HepG2 (cell line): Measurements from ENCODE around the gene ADRM1.

Source experiments
- AGO1 ChIP-seq: fragments of 200-400 bp; formaldehyde crosslinking; IDR thresholded peaks from 2 replicates; pipeline ENCODE4 v1.6.1; 2017; ENCODE audit warnings: mild to moderate bottlenecking, low read depth, low read length, moderate library complexity; ENCODE audit not compliant: poor library complexity, severe bottlenecking
- ARHGAP35 ChIP-seq: sonication (generic); formaldehyde crosslinking; IDR thresholded peaks from 2 replicates; pipeline ENCODE4 v1.9.0; 2022; ENCODE audit warnings: mild to moderate bottlenecking, inconsistent platforms, moderate library complexity, missing genetic modification reagents, borderline replicate concordance
- CEBPB ChIP-seq: IDR thresholded peaks from 2 replicates; pipeline ENCODE4 v1.6.1; 2011; ENCODE audit warnings: low read depth, low read length, improper control_type of control experiment, borderline replicate concordance
- FOXA1 ChIP-seq, 2 experiments: fragments of 450-650 bp in 1 of 2; sonication (generic) in 1 of 2; formaldehyde crosslinking in 1 of 2; IDR thresholded peaks; 2 replicates each; pipeline versions ENCODE4 v1.4.0 to v1.6.1; 2016 to 2020; ENCODE audit warnings: missing genetic modification reagents in 1 of 2
- HMG20B ChIP-seq: conservative IDR thresholded peaks from 2 replicates; pipeline ENCODE4 v1.6.1; 2016; ENCODE audit warnings: missing genetic modification reagents, missing compliant biosample characterization
- RORA ChIP-seq: sonication (generic); formaldehyde crosslinking; IDR thresholded peaks from 2 replicates; pipeline ENCODE4 v1.5.0; 2020; ENCODE audit warnings: mild to moderate bottlenecking, missing genetic modification reagents, moderate library complexity
- SMARCC2 ChIP-seq: fragments of 450-650 bp; IDR thresholded peaks from 2 replicates; pipeline ENCODE4 v1.6.1; 2017; ENCODE audit warnings: antibody characterized with exemption, mild to moderate bottlenecking
- ZBTB21 ChIP-seq: sonication (generic); formaldehyde crosslinking; IDR thresholded peaks from 2 replicates; pipeline ENCODE4 v1.4.0; 2020; ENCODE audit warnings: missing genetic modification reagents
- ZNF136 ChIP-seq: sonication (generic); formaldehyde crosslinking; IDR thresholded peaks from 2 replicates; pipeline ENCODE4 v1.8.1; 2022; ENCODE audit warnings: low read depth, mild to moderate bottlenecking, moderate library complexity, missing genetic modification reagents
- ZNF83 ChIP-seq: sonication (generic); formaldehyde crosslinking; IDR thresholded peaks from 2 replicates; pipeline ENCODE4 v1.4.0; 2020; ENCODE audit warnings: missing genetic modification reagents, mild to moderate bottlenecking, borderline replicate concordance
- ZSCAN30 ChIP-seq: sonication (generic); formaldehyde crosslinking; IDR thresholded peaks from 2 replicates; pipeline ENCODE4 v1.5.0; 2020; ENCODE audit warnings: mild to moderate bottlenecking, missing genetic modification reagents
- TF ChIP-seq, protein P1 (sequence below): sonication (generic); formaldehyde crosslinking; IDR thresholded peaks from 2 replicates; pipeline ENCODE4 v1.4.0; 2020; ENCODE audit warnings: missing genetic modification reagents, borderline replicate concordance
- TF ChIP-seq, protein P2 (sequence below): IDR thresholded peaks from 2 replicates; pipeline ENCODE4 v1.6.1; 2012; ENCODE audit warnings: inconsistent platforms
- TF ChIP-seq, protein P3 (sequence below): sonication (generic); formaldehyde crosslinking; IDR thresholded peaks from 2 replicates; pipeline ENCODE4 v1.5.0; 2020; ENCODE audit warnings: mild to moderate bottlenecking, missing genetic modification reagents, moderate library complexity

DNA sequence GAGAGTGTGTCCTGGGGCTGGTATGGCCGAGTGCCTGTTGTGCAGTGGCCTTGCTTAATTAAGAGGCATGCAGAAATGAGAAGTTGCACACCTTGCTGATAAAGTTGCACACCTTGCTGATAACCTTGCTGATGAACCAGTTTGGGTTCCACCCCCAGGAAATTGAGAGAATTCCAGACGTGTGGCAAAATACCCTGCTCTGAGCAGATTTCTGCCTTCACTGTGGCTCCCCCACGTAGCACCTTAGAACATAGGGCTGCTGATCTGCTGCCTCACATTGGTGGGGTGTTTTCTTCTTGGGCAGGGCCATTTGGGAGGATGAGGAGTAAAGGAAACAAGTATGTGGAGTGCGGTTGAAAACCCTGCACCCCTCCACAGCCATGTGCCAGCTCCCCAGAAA, 22.5 kb upstream of the ADRM1 start:
- TF ChIP-seq, protein P1, sequence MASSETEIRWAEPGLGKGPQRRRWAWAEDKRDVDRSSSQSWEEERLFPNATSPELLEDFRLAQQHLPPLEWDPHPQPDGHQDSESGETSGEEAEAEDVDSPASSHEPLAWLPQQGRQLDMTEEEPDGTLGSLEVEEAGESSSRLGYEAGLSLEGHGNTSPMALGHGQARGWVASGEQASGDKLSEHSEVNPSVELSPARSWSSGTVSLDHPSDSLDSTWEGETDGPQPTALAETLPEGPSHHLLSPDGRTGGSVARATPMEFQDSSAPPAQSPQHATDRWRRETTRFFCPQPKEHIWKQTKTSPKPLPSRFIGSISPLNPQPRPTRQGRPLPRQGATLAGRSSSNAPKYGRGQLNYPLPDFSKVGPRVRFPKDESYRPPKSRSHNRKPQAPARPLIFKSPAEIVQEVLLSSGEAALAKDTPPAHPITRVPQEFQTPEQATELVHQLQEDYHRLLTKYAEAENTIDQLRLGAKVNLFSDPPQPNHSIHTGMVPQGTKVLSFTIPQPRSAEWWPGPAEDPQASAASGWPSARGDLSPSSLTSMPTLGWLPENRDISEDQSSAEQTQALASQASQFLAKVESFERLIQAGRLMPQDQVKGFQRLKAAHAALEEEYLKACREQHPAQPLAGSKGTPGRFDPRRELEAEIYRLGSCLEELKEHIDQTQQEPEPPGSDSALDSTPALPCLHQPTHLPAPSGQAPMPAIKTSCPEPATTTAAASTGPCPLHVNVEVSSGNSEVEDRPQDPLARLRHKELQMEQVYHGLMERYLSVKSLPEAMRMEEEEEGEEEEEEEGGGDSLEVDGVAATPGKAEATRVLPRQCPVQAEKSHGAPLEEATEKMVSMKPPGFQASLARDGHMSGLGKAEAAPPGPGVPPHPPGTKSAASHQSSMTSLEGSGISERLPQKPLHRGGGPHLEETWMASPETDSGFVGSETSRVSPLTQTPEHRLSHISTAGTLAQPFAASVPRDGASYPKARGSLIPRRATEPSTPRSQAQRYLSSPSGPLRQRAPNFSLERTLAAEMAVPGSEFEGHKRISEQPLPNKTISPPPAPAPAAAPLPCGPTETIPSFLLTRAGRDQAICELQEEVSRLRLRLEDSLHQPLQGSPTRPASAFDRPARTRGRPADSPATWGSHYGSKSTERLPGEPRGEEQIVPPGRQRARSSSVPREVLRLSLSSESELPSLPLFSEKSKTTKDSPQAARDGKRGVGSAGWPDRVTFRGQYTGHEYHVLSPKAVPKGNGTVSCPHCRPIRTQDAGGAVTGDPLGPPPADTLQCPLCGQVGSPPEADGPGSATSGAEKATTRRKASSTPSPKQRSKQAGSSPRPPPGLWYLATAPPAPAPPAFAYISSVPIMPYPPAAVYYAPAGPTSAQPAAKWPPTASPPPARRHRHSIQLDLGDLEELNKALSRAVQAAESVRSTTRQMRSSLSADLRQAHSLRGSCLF (CRISPR knock-in tag) = no peak
- TF ChIP-seq CEBPB (no peak), ZBTB21 (CRISPR knock-in tag) (no peak), ZNF136 (CRISPR knock-in tag) (no peak), SMARCC2 (no peak), ZSCAN30 (CRISPR knock-in tag) (no peak), ZNF83 (no peak), ARHGAP35 (CRISPR knock-in tag) (no peak), HMG20B (CRISPR knock-in tag) (no peak), RORA (CRISPR knock-in tag) (no peak), AGO1 (no peak), FOXA1 (IDR thresholded peaks at IDR 0.05) (no peak), FOXA1 (CRISPR knock-in tag; IDR thresholded peaks at IDR 0.05) (no peak)
- TF ChIP-seq, protein P2, sequence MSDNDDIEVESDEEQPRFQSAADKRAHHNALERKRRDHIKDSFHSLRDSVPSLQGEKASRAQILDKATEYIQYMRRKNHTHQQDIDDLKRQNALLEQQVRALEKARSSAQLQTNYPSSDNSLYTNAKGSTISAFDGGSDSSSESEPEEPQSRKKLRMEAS = no peak
- TF ChIP-seq, protein P3, sequence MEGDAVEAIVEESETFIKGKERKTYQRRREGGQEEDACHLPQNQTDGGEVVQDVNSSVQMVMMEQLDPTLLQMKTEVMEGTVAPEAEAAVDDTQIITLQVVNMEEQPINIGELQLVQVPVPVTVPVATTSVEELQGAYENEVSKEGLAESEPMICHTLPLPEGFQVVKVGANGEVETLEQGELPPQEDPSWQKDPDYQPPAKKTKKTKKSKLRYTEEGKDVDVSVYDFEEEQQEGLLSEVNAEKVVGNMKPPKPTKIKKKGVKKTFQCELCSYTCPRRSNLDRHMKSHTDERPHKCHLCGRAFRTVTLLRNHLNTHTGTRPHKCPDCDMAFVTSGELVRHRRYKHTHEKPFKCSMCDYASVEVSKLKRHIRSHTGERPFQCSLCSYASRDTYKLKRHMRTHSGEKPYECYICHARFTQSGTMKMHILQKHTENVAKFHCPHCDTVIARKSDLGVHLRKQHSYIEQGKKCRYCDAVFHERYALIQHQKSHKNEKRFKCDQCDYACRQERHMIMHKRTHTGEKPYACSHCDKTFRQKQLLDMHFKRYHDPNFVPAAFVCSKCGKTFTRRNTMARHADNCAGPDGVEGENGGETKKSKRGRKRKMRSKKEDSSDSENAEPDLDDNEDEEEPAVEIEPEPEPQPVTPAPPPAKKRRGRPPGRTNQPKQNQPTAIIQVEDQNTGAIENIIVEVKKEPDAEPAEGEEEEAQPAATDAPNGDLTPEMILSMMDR = no peak
